Prostate gland (tissue), 2 donors: ENCODE data around the gene HNRNPM. TPM values are rescaled to one million over a fixed set of nuclear protein-coding genes. Genes with fewer than 3 reads are reported as not detected.

Experiments used
- DNase-seq: peaks from one replicate; pipeline ENCODE4 v3.0.0-alpha.2; 2019; ENCODE audit warnings: low spot score
- H3K27ac ChIP-seq, 2 donors: fragments of 200-600 bp; sonication (generic); 2 replicates each; pipeline ENCODE4 v1.5.1; 2017 to 2019
- H3K27me3 ChIP-seq: fragments of 200-600 bp; sonication (generic); replicated peaks from 2 replicates; pipeline ENCODE4 v1.5.1; 2019; ENCODE audit not compliant: insufficient read depth
- H3K36me3 ChIP-seq, 2 donors: fragments of 200-600 bp; sonication (generic); 1 replicate in 1 of 2; 2 replicates in 1 of 2; pipeline versions ENCODE4 v1.5.1 to v1.8.1; 2017 to 2019
- H3K4me1 ChIP-seq: fragments of 200-600 bp; sonication (generic); replicated peaks from 2 replicates; pipeline ENCODE4 v1.5.1; 2019
- H3K4me3 ChIP-seq, 2 donors: fragments of 200-600 bp; sonication (generic); 2 replicates each; pipeline ENCODE4 v1.5.1; 2017 to 2019
- H3K9me3 ChIP-seq: fragments of 200-600 bp; sonication (generic); 2 replicates; pipeline ENCODE4 v1.5.1; 2017
- POLR2A ChIP-seq: fragments of 450-650 bp; IDR thresholded peaks from one replicate; pipeline ENCODE4 v1.6.1; 2016; ENCODE audit warnings: antibody characterized with exemption, mild to moderate bottlenecking
- POLR2AphosphoS5 ChIP-seq: sonication (generic); formaldehyde crosslinking; IDR thresholded peaks from one replicate; pipeline ENCODE4 v1.6.1; 2017; ENCODE audit warnings: antibody characterized with exemption
- WGBS: methylation state at CpG from one replicate; pipeline ENCODE4 v1.1.5; 2018; 5-methylcytosine and 5-hydroxymethylcytosine counted together
- intact Hi-C: fragments of 100-400 bp; cut with DNase I; formaldehyde crosslinking; loops from one replicate; pipeline ENCODE4 v1.14.2; 2022
- total RNA-seq, 2 donors: library from RNA; depleted of rRNA; stranded (reverse); fragments of >200 nt; gene quantifications; one replicate each; pipeline ENCODE4 v1.1.0, GENCODE V29; 2016
- TF ChIP-seq, protein P1 (sequence below), 4 experiments: fragments of 200-600 bp in 2 of 4; fragments of 450-650 bp in 2 of 4; sonication (generic) in 2 of 4; IDR thresholded peaks; 1 replicate in 3 of 4; 2 replicates in 1 of 4; pipeline ENCODE4 v1.5.1; 2016 to 2019; ENCODE audit warnings: antibody characterized with exemption in 4 of 4, mild to moderate bottlenecking in 2 of 4, moderate library complexity in 2 of 4

Gene HNRNPM
- total RNA-seq, 2 donors from 2014 or later = 111 to 147 TPM

DNA sequence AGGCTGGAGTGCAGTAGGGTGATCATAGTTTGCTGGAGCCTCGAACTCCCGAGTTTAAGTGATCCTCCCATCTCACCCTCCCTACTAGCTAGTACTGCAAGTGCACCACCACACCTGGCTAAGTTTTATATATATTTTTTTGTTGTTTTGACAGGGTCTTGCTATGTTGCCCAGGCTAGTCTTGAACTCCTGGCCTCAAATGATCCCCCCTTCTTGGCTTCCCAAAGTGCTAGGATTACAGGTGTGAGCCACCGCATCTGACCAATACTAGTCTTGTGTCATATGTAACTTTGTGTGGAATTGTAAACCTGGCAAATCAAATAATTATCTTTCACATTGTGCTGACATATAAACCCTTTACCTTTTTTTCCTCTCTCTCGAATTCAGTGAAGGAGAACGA lies 10.2 kb downstream of the HNRNPM start:
- peaks cover 50% of the 10 kb centered on the region for H3K4me1 ChIP-seq
- 63% methylated on average over 5 of the region's 5 CpGs for whole genome bisulfite sequencing

DNA sequence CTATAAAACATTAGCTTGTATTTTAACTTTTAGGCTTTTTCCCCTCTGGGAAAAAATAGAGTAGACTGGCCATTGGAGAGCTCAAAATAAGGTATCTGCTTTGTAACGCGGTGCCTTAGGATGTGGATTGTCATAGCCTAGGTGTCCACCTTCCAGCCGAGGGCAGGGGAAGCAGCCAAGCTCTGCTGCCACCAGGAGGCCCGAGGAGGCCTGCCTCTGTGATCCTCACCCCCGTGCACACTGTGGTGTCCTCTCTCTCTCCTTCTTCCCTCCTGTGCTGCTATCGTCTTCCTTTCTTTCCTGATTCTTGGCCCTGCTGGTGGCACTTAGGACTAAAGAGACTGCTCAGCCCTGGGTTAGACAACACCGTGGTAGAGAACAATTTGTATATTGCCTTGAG lies 11.3 kb downstream of the HNRNPM start:
- Histone ChIP-seq H3K4me1 (peaks cover 59% of the 10 kb centered on the region), H3K27ac (no peak overlapping the region), H3K4me3 (no peak overlapping the region), H3K27me3 (no peaks in the 10 kb centered on the region), H3K36me3 (no peaks in the 10 kb centered on the region), H3K9me3 (no peaks in the 10 kb centered on the region)
- WGBS = 60% methylated on average over 7 of the region's 7 CpGs
- intact Hi-C loops = no loop called here
- no peak for TF ChIP-seq POLR2AphosphoS5
- TF ChIP-seq, protein P1, sequence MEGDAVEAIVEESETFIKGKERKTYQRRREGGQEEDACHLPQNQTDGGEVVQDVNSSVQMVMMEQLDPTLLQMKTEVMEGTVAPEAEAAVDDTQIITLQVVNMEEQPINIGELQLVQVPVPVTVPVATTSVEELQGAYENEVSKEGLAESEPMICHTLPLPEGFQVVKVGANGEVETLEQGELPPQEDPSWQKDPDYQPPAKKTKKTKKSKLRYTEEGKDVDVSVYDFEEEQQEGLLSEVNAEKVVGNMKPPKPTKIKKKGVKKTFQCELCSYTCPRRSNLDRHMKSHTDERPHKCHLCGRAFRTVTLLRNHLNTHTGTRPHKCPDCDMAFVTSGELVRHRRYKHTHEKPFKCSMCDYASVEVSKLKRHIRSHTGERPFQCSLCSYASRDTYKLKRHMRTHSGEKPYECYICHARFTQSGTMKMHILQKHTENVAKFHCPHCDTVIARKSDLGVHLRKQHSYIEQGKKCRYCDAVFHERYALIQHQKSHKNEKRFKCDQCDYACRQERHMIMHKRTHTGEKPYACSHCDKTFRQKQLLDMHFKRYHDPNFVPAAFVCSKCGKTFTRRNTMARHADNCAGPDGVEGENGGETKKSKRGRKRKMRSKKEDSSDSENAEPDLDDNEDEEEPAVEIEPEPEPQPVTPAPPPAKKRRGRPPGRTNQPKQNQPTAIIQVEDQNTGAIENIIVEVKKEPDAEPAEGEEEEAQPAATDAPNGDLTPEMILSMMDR (IDR thresholded peaks at IDR 0.05) = peak in 1 of 4 experiments; percentile 9
- no peak for DNase-seq

More for the DNA sequence above, 10.2 kb downstream of the HNRNPM start:
- Histone ChIP-seq H3K36me3 (no peaks in the 10 kb centered on the region), H3K9me3 (no peaks in the 10 kb centered on the region), H3K27me3 (no peaks in the 10 kb centered on the region), H3K27ac (no peak overlapping the region), H3K4me3 (no peak overlapping the region)
- TF ChIP-seq, protein P1 (IDR thresholded peaks at IDR 0.05) = no peak
- TF ChIP-seq POLR2AphosphoS5 = no peak
- no peak for TF ChIP-seq POLR2A
- intact Hi-C loops = no loop called here
- no peak for DNase-seq

DNA sequence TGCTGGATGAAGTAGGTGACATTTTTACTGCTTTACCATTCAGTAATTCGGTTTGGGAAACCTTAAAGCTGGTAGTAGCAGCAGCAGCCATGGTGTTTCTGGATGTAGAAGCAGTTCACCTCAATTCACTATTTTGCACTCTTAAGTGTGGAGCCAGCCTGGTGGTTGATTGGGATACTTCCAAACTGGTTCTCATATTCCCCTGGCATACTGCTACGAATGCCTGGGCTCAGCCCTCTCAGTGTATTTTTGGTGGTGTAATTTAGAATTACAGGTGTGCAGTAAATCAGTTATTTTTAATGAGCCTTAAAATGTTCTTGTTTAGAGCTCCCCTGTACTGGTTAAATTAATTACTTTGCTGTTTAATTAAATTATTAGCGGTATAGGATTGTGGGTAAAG lies 12.4 kb downstream of the HNRNPM start:
- Histone ChIP-seq H3K27me3 (no peaks in the 10 kb centered on the region), H3K9me3 (no peaks in the 10 kb centered on the region), H3K4me1 (peaks cover 54% of the 10 kb centered on the region), H3K27ac (no peak overlapping the region), H3K4me3 (no peak overlapping the region), H3K36me3 (no peaks in the 10 kb centered on the region)
- intact Hi-C loops = no loop called here
- TF ChIP-seq POLR2A (no peak), POLR2AphosphoS5 (no peak)
- TF ChIP-seq, protein P1 (IDR thresholded peaks at IDR 0.05) = no peak
- DNase-seq = no peak
- WGBS = 36% methylated on average over 3 of the region's 3 CpGs

DNA sequence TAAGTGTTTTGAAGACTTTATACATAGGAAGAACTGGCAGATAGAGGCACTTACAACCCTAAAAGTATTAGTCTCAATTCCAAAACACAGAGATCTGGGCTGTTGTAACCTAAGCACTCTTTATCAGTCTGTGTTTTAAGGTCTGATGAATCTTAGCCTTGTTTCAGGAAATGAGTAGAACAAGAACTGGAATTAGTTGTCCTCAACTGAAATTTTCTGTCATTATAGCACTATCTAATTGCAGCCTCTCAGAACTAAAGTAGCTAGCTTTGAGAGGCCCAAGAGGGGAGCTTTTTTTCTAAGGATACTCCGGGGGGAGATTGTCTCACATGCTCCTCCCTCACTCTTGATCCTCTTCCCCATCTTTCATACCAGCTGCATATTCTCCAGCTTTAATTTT lies 13.1 kb downstream of the HNRNPM start:
- whole genome bisulfite sequencing = 30% methylated on average over 1 of the region's 1 CpG
- intact Hi-C loops = no loop called here
- TF ChIP-seq, protein P1 (IDR thresholded peaks at IDR 0.05) = no peak
- no peak for TF ChIP-seq POLR2A
- no peak for TF ChIP-seq POLR2AphosphoS5
- Histone ChIP-seq H3K4me1 (peaks cover 52% of the 10 kb centered on the region), H3K4me3 (no peak overlapping the region), H3K27ac (no peak overlapping the region), H3K9me3 (no peaks in the 10 kb centered on the region), H3K36me3 (no peaks in the 10 kb centered on the region), H3K27me3 (no peaks in the 10 kb centered on the region)
- DNase-seq = no peak

DNA sequence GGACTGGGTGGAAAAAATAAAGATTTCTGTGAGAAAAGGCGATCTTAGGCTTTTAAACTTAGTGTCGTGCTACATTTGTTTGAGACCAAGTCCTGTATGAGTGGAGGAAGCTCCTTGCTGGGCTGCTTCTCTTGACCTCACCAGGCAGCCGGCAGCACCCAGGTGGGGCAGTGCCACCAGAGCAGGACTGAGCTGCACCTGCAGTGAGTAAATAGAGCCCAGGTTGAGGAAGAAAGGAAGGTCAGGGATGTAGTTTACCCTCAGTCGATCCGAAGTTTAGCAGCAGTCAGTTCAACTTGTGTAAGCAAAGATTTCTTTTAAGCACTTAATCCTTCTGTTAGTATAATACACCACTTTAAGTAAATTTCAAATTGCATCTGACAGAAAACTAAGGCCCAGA lies 13.6 kb downstream of the HNRNPM start:
- Histone ChIP-seq H3K36me3 (no peaks in the 10 kb centered on the region), H3K27ac (peak overlapping the region; percentile 10 to 25), H3K4me1 (peaks cover 50% of the 10 kb centered on the region), H3K27me3 (no peaks in the 10 kb centered on the region), H3K9me3 (no peaks in the 10 kb centered on the region), H3K4me3 (no peak overlapping the region)
- 34% methylated on average over 5 of the region's 5 CpGs for whole genome bisulfite sequencing
- intact Hi-C loops = no loop called here
- TF ChIP-seq POLR2A (no peak), POLR2AphosphoS5 (no peak)
- TF ChIP-seq, protein P1 (IDR thresholded peaks at IDR 0.05) = no peak
- DNase-seq = no peak
